Measurements from ENCODE around the gene HMBS. TPM values are rescaled to one million over a fixed set of nuclear protein-coding genes. Genes with fewer than 3 reads are reported as not detected.

HMBS gene
- total RNA-seq, 6 experiments from 2014 or later, result 11.3 to 35.3 (median 14.6) TPM

DNA sequence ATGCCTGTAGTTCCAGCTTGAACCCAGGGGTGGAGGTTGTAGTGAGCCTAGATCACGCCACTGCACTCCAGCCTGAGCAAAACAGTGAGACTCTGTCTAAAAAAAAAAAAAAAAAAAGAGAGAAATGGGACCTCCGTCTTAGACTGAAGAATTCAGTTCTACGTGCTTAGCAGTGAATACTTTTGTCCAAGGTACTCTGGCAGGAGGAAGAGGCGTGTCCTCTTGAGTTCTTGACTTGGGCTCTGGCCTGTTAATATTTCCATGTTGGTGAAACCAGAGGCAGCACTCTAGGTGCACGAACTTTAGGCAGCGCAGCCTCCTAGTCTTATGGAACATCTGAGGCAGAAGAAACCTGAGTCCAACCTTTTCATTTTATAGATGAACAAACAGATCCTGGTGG lies 2.4 kb downstream of the HMBS start:
- Histone ChIP-seq H3K36me3 (peaks cover 0 to 4% (median 0%) of the 10 kb centered on the region in 4 donors), H3K27ac (no peak overlapping the region), H3K4me1 (peaks cover 0 to 13% (median 4%) of the 10 kb centered on the region in 4 donors), H3K27me3 (no peaks in the 10 kb centered on the region), H3K4me3 (no peak overlapping the region), H3K9me3 (no peaks in the 10 kb centered on the region)
- DNase-seq (no peak), ATAC-seq (no peak)
- 88% methylated on average over 3 of the region's 6 CpGs for WGBS (ENCODE audit: insufficient coverage, low coverage, low lambda C conversion rate, missing lambda C conversion rate)
- TF ChIP-seq, protein P1, sequence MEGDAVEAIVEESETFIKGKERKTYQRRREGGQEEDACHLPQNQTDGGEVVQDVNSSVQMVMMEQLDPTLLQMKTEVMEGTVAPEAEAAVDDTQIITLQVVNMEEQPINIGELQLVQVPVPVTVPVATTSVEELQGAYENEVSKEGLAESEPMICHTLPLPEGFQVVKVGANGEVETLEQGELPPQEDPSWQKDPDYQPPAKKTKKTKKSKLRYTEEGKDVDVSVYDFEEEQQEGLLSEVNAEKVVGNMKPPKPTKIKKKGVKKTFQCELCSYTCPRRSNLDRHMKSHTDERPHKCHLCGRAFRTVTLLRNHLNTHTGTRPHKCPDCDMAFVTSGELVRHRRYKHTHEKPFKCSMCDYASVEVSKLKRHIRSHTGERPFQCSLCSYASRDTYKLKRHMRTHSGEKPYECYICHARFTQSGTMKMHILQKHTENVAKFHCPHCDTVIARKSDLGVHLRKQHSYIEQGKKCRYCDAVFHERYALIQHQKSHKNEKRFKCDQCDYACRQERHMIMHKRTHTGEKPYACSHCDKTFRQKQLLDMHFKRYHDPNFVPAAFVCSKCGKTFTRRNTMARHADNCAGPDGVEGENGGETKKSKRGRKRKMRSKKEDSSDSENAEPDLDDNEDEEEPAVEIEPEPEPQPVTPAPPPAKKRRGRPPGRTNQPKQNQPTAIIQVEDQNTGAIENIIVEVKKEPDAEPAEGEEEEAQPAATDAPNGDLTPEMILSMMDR (IDR thresholded peaks at IDR 0.05), result no peak
- no peak for TF ChIP-seq POLR2A (IDR thresholded peaks at IDR 0.05)
- intact Hi-C loops (cut with DNase I), result no loop called here

DNA sequence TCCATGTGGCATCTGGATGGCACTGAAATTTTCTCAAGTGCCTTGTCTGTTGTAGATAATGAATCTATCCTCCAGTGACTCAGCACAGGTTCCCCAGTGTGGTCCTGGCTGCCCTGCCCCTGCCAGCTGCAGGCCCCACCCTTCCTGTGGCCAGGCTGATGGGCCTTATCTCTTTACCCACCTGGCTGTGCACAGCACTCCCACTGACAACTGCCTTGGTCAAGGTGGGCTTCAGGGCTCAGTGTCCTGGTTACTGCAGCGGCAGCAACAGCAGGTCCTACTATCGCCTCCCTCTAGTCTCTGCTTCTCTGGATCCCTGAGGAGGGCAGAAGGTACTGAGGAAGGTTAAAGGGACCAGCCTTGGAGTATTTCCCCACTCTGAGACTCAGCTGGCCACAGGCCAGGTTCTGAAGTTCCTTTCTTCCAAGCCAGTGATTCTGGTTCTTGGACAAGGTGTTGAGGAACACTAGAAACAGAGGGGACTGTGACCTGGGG lies 3.1 kb downstream of the HMBS start:
- no peak for TF ChIP-seq POLR2A (IDR thresholded peaks at IDR 0.05)
- TF ChIP-seq, protein P1 (IDR thresholded peaks at IDR 0.05), result no peak
- no peak overlapping the region for H3K4me3 ChIP-seq
- H3K9me3 ChIP-seq, result no peaks in the 10 kb centered on the region
- H3K4me1 ChIP-seq, result peaks cover 0 to 13% (median 5%) of the 10 kb centered on the region in 4 donors
- 92% methylated on average over 2 of the region's 2 CpGs for WGBS (ENCODE audit: insufficient coverage, low coverage, low lambda C conversion rate, missing lambda C conversion rate)
- no peak for ATAC-seq
- H3K27me3 ChIP-seq, result no peaks in the 10 kb centered on the region
- intact Hi-C loops (cut with DNase I), result no loop called here
- no peak overlapping the region for H3K27ac ChIP-seq
- no peak for DNase-seq
- H3K36me3 ChIP-seq, result no peaks in the 10 kb centered on the region

DNA sequence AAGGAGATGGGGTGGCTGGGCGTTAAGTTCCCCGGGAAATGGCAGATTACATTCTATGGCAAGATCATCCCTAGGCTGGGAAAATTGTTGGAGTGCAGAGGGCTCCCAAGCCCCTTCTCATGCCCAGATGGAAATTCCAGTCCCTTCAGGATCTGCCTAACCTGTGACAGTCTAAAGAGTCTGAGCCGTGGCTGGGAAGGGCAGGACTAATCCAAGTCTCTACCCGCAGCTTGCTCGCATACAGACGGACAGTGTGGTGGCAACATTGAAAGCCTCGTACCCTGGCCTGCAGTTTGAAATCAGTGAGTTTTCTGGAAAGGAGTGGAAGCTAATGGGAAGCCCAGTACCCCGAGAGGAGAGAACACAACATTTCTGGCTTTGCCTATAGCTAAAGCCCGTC lies 3.7 kb downstream of the HMBS start:
- WGBS (ENCODE audit: insufficient coverage, low coverage, low lambda C conversion rate, missing lambda C conversion rate), result 87% methylated on average over 3 of the region's 9 CpGs
- intact Hi-C loops (cut with DNase I), result no loop called here

DNA sequence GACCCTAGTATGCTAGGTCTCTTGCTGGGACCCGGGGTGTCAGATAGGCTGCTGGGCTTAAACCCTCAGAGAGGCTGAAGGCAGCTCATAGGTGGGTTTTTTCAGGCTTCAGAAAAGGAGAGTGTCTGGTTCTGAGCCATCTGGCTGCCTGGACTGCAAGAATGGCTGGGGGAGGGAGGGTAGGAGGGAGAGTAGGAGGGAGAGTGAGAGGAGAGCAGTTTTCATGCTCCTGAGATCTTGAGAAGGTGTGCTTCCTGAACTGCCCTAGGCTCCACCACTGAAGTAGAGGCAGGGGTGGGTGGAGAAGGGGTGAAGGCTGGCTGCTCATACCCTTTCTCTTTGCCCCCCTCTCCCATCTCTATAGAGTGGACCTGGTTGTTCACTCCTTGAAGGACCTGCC lies 4.6 kb downstream of the HMBS start:
- TF ChIP-seq, protein P1 (IDR thresholded peaks at IDR 0.05), result no peak
- no peak overlapping the region for H3K4me3 ChIP-seq
- no peak for DNase-seq
- no peak overlapping the region for H3K27ac ChIP-seq
- intact Hi-C loops (cut with DNase I), result no loop called here
- no peaks in the 10 kb centered on the region for H3K27me3 ChIP-seq
- 86% methylated on average over 1 of the region's 1 CpG for whole genome bisulfite sequencing (ENCODE audit: insufficient coverage, low coverage, low lambda C conversion rate, missing lambda C conversion rate)
- peaks cover 0 to 25% (median 11%) of the 10 kb centered on the region in 4 donors for H3K4me1 ChIP-seq
- no peaks in the 10 kb centered on the region for H3K9me3 ChIP-seq
- H3K36me3 ChIP-seq, result no peaks in the 10 kb centered on the region
- no peak for ATAC-seq

More for the DNA sequence above, 3.7 kb downstream of the HMBS start:
- no peak overlapping the region for H3K27ac ChIP-seq
- no peak for TF ChIP-seq POLR2A (IDR thresholded peaks at IDR 0.05)
- TF ChIP-seq, protein P1 (IDR thresholded peaks at IDR 0.05), result no peak
- DNase-seq (no peak), ATAC-seq (no peak)
- H3K9me3 ChIP-seq, result no peaks in the 10 kb centered on the region
- H3K4me1 ChIP-seq, result peaks cover 0 to 19% (median 8%) of the 10 kb centered on the region in 4 donors
- H3K4me3 ChIP-seq, result no peak overlapping the region
- H3K27me3 ChIP-seq, result no peaks in the 10 kb centered on the region
- H3K36me3 ChIP-seq, result no peaks in the 10 kb centered on the region

DNA sequence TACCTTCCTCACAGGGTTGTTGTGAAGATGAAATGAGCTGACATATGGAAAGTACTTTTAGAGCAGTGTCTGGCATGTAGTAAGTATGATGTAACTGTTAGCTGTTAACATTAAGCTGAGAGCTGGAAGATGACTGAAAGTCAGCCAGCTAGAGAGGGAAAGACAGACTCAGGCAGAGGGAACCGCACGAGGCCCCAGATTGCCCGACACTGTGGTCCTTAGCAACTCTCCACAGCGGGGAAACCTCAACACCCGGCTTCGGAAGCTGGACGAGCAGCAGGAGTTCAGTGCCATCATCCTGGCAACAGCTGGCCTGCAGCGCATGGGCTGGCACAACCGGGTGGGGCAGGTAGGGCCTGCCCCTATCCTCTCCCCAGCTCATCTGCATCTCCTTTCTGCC lies 6.5 kb downstream of the HMBS start:
- WGBS (ENCODE audit: insufficient coverage, low coverage, low lambda C conversion rate, missing lambda C conversion rate), result 60% methylated on average over 1 of the region's 9 CpGs
- TF ChIP-seq, protein P1 (IDR thresholded peaks at IDR 0.05), result no peak
- TF ChIP-seq POLR2A (IDR thresholded peaks at IDR 0.05), result no peak
- Histone ChIP-seq H3K4me3 (no peak overlapping the region), H3K27ac (no peak overlapping the region), H3K4me1 (peaks cover 0 to 19% (median 7%) of the 10 kb centered on the region in 4 donors), H3K36me3 (no peaks in the 10 kb centered on the region), H3K9me3 (no peaks in the 10 kb centered on the region), H3K27me3 (no peaks in the 10 kb centered on the region)
- DNase-seq (no peak), ATAC-seq (no peak)
- intact Hi-C loops (cut with DNase I), result no loop called here
